Hepatocyte (in vitro differentiated cells): Measurements from ENCODE around the gene ACOXL. TPM values are rescaled to one million over a fixed set of nuclear protein-coding genes. Genes with fewer than 3 reads are reported as not detected.

ENCODE experiments used
- DNase-seq: peaks from one replicate; pipeline ENCODE4 v3.0.0-alpha.2; 2016; ENCODE audit warnings: low spot score
- H2AFZ ChIP-seq: fragments of 200-600 bp; sonication (generic); 2 replicates; pipeline ENCODE4 v1.6.0; 2016; ENCODE audit warnings: antibody characterized with exemption, mild to moderate bottlenecking
- H3K27ac ChIP-seq: fragments of 200-600 bp; sonication (generic); 2 replicates; pipeline ENCODE4 v1.5.1; 2016; ENCODE audit warnings: mild to moderate bottlenecking
- H3K27me3 ChIP-seq: fragments of 200-600 bp; sonication (generic); 2 replicates; pipeline ENCODE4 v1.6.1; 2016
- H3K36me3 ChIP-seq: fragments of 200-600 bp; sonication (generic); replicated peaks from 2 replicates; pipeline ENCODE4 v1.5.1; 2016; ENCODE audit warnings: low read depth; ENCODE audit not compliant: insufficient read depth
- H3K4me1 ChIP-seq: fragments of 200-600 bp; sonication (generic); 2 replicates; pipeline ENCODE4 v1.5.1; 2016; ENCODE audit warnings: mild to moderate bottlenecking, moderate library complexity; ENCODE audit not compliant: insufficient read depth
- H3K4me2 ChIP-seq: fragments of 200-600 bp; sonication (generic); 2 replicates; pipeline ENCODE4 v1.6.0; 2016
- H3K4me3 ChIP-seq: fragments of 200-600 bp; sonication (generic); 2 replicates; pipeline ENCODE4 v1.5.1; 2016; ENCODE audit warnings: mild to moderate bottlenecking
- H3K79me2 ChIP-seq: fragments of 200-600 bp; sonication (generic); 2 replicates; pipeline ENCODE4 v1.6.0; 2017; ENCODE audit warnings: mild to moderate bottlenecking
- H3K9me2 ChIP-seq: fragments of 200-600 bp; sonication (generic); replicated peaks from 2 replicates; pipeline ENCODE4 v1.6.0; 2017; ENCODE audit warnings: mild to moderate bottlenecking; ENCODE audit not compliant: insufficient read depth
- H3K9me3 ChIP-seq: fragments of 200-600 bp; sonication (generic); 2 replicates; pipeline ENCODE4 v1.5.1; 2016; ENCODE audit warnings: low read depth, mild to moderate bottlenecking
- H4K20me1 ChIP-seq: fragments of 200-600 bp; sonication (generic); 2 replicates; pipeline ENCODE4 v1.6.0; 2016; ENCODE audit warnings: mild to moderate bottlenecking; ENCODE audit not compliant: insufficient read depth, poor library complexity, severe bottlenecking
- CTCF ChIP-seq: fragments of 200-600 bp; sonication (generic); IDR thresholded peaks from 2 replicates; pipeline ENCODE4 v1.5.1; 2016; ENCODE audit warnings: antibody characterized with exemption, mild to moderate bottlenecking; ENCODE audit not compliant: poor library complexity
- EZH2 ChIP-seq: fragments of 200-600 bp; sonication (generic); IDR thresholded peaks from 2 replicates; pipeline ENCODE4 v1.6.1; 2016; ENCODE audit warnings: antibody characterized with exemption, mild to moderate bottlenecking, borderline replicate concordance
- EZH2phosphoT487 ChIP-seq: fragments of 200-600 bp; sonication (generic); IDR thresholded peaks from one replicate; pipeline ENCODE4 v1.6.1; 2018; ENCODE audit warnings: antibody characterized with exemption, mild to moderate bottlenecking, low read depth, moderate library complexity; ENCODE audit not compliant: unreplicated experiment, severe bottlenecking
- WGBS: methylation state at CpG from one replicate; pipeline ENCODE4 v1.1.6; 2016; ENCODE audit warnings: low lambda C conversion rate; ENCODE audit errors: missing lambda C conversion rate; 5-methylcytosine and 5-hydroxymethylcytosine counted together
- polyA plus RNA-seq: library from polyadenylated mRNA; unstranded; fragments of >200 nt; fragmentation: Nextera tagmentation; extraction: Ambion mirVana; gene quantifications from 2 replicates; pipeline ENCODE4 v1.2.1, GENCODE V29; 2016
- total RNA-seq: library from RNA; depleted of rRNA; stranded (reverse); fragments of >200 nt; gene quantifications from 2 replicates; pipeline ENCODE4 v1.2.3, GENCODE V29; 2014

Gene ACOXL
- total and polyA plus RNA-seq, 2 experiments from 2014 or later: 0.23 to 1.1 TPM

- H3K4me3 ChIP-seq: no peak overlapping the region
- H2AFZ ChIP-seq: no peak overlapping the region
- DNase-seq: no peak
- H3K4me2 ChIP-seq: no peak overlapping the region
- H4K20me1 ChIP-seq: peaks cover 91% of the 10 kb centered on the region
- no peaks in the 10 kb centered on the region for H3K9me2 ChIP-seq
- TF ChIP-seq EZH2phosphoT487: no peak
- no peak for TF ChIP-seq CTCF
- H3K27ac ChIP-seq: no peak overlapping the region
- no peaks in the 10 kb centered on the region for H3K4me1 ChIP-seq
- H3K36me3 ChIP-seq: peaks cover 4% of the 10 kb centered on the region
- H3K79me2 ChIP-seq: peaks cover 93% of the 10 kb centered on the region
- no peaks in the 10 kb centered on the region for H3K9me3 ChIP-seq
- no peaks in the 10 kb centered on the region for H3K27me3 ChIP-seq
- 79% methylated on average over 12 of the region's 12 CpGs for WGBS
Measured at GRCh38 chr2:111139637-111140317, 407.4 kb downstream of the ACOXL start.

DNA sequence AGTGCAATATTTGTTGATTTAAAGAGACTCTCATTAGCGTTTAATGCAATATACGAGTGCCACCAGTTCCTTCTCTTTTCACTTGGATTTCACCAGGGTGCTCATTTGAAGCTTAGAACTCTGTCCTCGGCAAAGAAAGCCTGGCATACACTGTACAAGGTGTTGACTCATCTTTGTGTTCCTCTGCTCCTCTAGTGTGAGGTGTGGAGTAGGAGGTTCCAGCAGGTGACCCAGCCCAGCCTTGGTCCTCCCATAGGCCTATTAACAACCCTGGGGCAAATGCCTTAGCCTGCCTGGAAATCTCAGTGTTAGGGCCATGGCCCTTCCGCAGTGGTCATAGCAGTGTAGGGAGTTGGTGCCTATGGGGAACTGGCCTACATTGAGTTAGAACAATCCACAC is 408.4 kb downstream of the ACOXL start:
- Histone ChIP-seq H4K20me1 (peaks cover 90% of the 10 kb centered on the region), H3K79me2 (peaks cover 91% of the 10 kb centered on the region)
- over 99% methylated on average over 4 of the region's 4 CpGs for WGBS

DNA sequence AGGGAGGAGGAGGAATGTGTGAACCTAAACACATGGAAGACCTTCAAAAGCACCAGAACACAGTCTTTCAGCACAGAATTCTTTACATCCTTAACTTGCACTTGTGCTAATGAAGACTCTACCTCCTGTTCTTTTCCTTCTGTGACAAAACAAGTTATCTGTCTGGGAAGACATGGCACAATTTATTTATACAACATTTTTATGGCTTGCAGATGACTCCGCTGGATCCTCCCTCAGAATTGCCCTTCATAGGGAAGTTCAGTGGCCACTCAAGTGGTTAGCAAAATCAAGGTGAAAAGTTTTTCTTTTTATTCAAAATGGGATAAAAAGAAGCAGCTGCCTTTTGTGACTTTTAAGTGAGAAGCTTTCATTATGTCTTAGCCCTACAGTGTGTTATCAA is 409.7 kb downstream of the ACOXL start:
- Histone ChIP-seq H3K27ac (no peak overlapping the region), H3K27me3 (no peaks in the 10 kb centered on the region), H3K4me1 (no peaks in the 10 kb centered on the region), H4K20me1 (peaks cover 90% of the 10 kb centered on the region), H3K9me2 (no peaks in the 10 kb centered on the region), H3K4me3 (no peak overlapping the region), H2AFZ (no peak overlapping the region), H3K9me3 (no peaks in the 10 kb centered on the region), H3K79me2 (peaks cover 90% of the 10 kb centered on the region), H3K36me3 (peaks cover 4% of the 10 kb centered on the region), H3K4me2 (no peak overlapping the region)
- no peak for DNase-seq
- 82% methylated on average over 1 of the region's 1 CpG for WGBS
- TF ChIP-seq EZH2: no peak

More for the DNA sequence above, 408.4 kb downstream of the ACOXL start:
- no peaks in the 10 kb centered on the region for H3K27me3 ChIP-seq
- no peak overlapping the region for H3K4me3 ChIP-seq
- H3K9me2 ChIP-seq: no peaks in the 10 kb centered on the region
- no peaks in the 10 kb centered on the region for H3K9me3 ChIP-seq
- no peak for DNase-seq
- H3K27ac ChIP-seq: no peak overlapping the region
- H2AFZ ChIP-seq: no peak overlapping the region
- H3K36me3 ChIP-seq: peaks cover 4% of the 10 kb centered on the region
- TF ChIP-seq EZH2: no peak
- TF ChIP-seq CTCF: no peak
- TF ChIP-seq EZH2phosphoT487: no peak
- H3K4me1 ChIP-seq: no peaks in the 10 kb centered on the region
- H3K4me2 ChIP-seq: no peak overlapping the region

GRCh38 chr2:111143107-111143842 is 410.9 kb downstream of the ACOXL start:
- Histone ChIP-seq H3K36me3 (peaks cover 4% of the 10 kb centered on the region), H3K4me3 (no peak overlapping the region), H3K27me3 (no peaks in the 10 kb centered on the region), H2AFZ (no peak overlapping the region), H3K9me3 (no peaks in the 10 kb centered on the region), H3K4me2 (no peak overlapping the region), H3K79me2 (peaks cover 89% of the 10 kb centered on the region), H4K20me1 (peaks cover 90% of the 10 kb centered on the region), H3K27ac (no peak overlapping the region), H3K4me1 (no peaks in the 10 kb centered on the region), H3K9me2 (no peaks in the 10 kb centered on the region)
- 97% methylated on average over 10 of the region's 10 CpGs for WGBS
- TF ChIP-seq EZH2 (no peak), CTCF (no peak), EZH2phosphoT487 (no peak)
- no peak for DNase-seq
